K562 (cell line): Measurements from ENCODE around the gene GABRP.

Experiments used
- ESRRA ChIP-seq: fragments of 450-650 bp; IDR thresholded peaks from 2 replicates; pipeline ENCODE4 v1.6.1; 2014; ENCODE audit warnings: low read depth, mild to moderate bottlenecking, moderate library complexity, borderline replicate concordance
- FOXK2 ChIP-seq, 2 experiments: fragments of 450-650 bp; IDR thresholded peaks in 1 of 2; conservative IDR thresholded peaks in 1 of 2; 2 replicates each; pipeline ENCODE4 v1.6.1; 2016; ENCODE audit warnings: low read depth in 2 of 2, mild to moderate bottlenecking in 1 of 2
- POLR2AphosphoS5 ChIP-seq: IDR thresholded peaks from 2 replicates; pipeline ENCODE4 v1.6.1; 2011; ENCODE audit warnings: mild to moderate bottlenecking, low read depth, low read length, moderate library complexity; ENCODE audit not compliant: control insufficient read depth, insufficient read depth
- POLR3G ChIP-seq: IDR thresholded peaks from 2 replicates; pipeline ENCODE4 v1.6.1; 2011; ENCODE audit not compliant: insufficient read length, insufficient replicate concordance; ENCODE audit errors: extremely low read depth
- RBBP5 ChIP-seq: fragments of 200-600 bp; sonication (generic); IDR thresholded peaks from 2 replicates; pipeline ENCODE4 v1.6.1; 2012; ENCODE audit warnings: borderline replicate concordance, mild to moderate bottlenecking, low read length, control low read depth, inconsistent platforms; ENCODE audit not compliant: insufficient read depth, poor library complexity, severe bottlenecking
- SRF ChIP-seq, 2 experiments: fragments of 250-450, 450-650 bp in 1 of 2; sonication (Bioruptor Pico) in 1 of 2; sonication (generic) in 1 of 2; formaldehyde crosslinking; IDR thresholded peaks; 2 replicates each; pipeline versions ENCODE4 v1.5.0 to v1.5.1; 2020 to 2022; ENCODE audit warnings: mild to moderate bottlenecking in 1 of 2, missing genetic modification reagents in 1 of 2
- XRCC4 ChIP-seq: IDR thresholded peaks from one replicate; pipeline ENCODE4 v1.6.1; 2011; ENCODE audit not compliant: insufficient read depth, insufficient read length; ENCODE audit errors: extremely low read depth
- TF ChIP-seq, protein P1 (sequence below): sonication (generic); formaldehyde crosslinking; IDR thresholded peaks from 2 replicates; pipeline ENCODE4 v1.5.0; 2020; ENCODE audit warnings: missing genetic modification reagents
- TF ChIP-seq, protein P2 (sequence below): sonication (generic); formaldehyde crosslinking; IDR thresholded peaks from 2 replicates; pipeline ENCODE4 v1.8.1; 2022; ENCODE audit warnings: missing genetic modification reagents
- TF ChIP-seq, protein P3 (sequence below), 2 experiments: fragments of 450-650 bp in 1 of 2; sonication (generic) in 1 of 2; formaldehyde crosslinking; conservative IDR thresholded peaks; 2 replicates each; pipeline versions ENCODE4 v1.4.0 to v1.8.1; 2020 to 2022; ENCODE audit warnings: mild to moderate bottlenecking in 1 of 2, missing genetic modification reagents in 1 of 2
- TF ChIP-seq, protein P4 (sequence below): fragments of 450-650 bp; IDR thresholded peaks from 2 replicates; pipeline ENCODE4 v1.7.1; 2018; ENCODE audit warnings: mild to moderate bottlenecking, low read depth; ENCODE audit not compliant: partially characterized antibody
- TF ChIP-seq, protein P5 (sequence below), 3 experiments: IDR thresholded peaks in 2 of 3; conservative IDR thresholded peaks in 1 of 3; 2 replicates each; pipeline ENCODE4 v1.5.1; 2011 to 2012; ENCODE audit warnings: low read length in 3 of 3, mild to moderate bottlenecking in 3 of 3, control low read depth in 2 of 3, improper control_type of control experiment in 1 of 3, inconsistent platforms in 1 of 3, low read depth in 1 of 3, mixed read lengths in 1 of 3, moderate library complexity in 1 of 3; ENCODE audit not compliant: insufficient read depth in 2 of 3

DNA sequence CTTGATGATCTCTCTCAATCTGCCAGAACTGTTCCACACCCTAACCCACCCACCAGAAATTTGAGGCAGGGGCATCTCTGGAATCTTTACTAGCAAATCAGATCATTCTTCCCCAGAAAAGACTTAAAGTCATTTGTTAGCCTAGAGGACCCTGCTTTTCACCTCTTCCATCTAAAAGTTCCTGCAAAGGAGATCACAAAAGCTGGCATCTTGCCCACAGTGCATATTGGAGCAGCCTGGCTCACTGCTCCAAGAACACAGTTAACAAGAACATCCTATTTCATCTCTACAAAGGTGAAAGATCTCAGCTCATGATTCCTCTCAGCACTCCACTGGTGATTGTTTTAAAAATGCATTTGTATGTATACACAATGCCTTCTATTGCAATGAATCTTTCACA lies 36.3 kb downstream of the GABRP start:
- TF ChIP-seq, protein P1, sequence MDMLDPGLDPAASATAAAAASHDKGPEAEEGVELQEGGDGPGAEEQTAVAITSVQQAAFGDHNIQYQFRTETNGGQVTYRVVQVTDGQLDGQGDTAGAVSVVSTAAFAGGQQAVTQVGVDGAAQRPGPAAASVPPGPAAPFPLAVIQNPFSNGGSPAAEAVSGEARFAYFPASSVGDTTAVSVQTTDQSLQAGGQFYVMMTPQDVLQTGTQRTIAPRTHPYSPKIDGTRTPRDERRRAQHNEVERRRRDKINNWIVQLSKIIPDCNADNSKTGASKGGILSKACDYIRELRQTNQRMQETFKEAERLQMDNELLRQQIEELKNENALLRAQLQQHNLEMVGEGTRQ (CRISPR knock-in tag), result no peak
- TF ChIP-seq, protein P2, sequence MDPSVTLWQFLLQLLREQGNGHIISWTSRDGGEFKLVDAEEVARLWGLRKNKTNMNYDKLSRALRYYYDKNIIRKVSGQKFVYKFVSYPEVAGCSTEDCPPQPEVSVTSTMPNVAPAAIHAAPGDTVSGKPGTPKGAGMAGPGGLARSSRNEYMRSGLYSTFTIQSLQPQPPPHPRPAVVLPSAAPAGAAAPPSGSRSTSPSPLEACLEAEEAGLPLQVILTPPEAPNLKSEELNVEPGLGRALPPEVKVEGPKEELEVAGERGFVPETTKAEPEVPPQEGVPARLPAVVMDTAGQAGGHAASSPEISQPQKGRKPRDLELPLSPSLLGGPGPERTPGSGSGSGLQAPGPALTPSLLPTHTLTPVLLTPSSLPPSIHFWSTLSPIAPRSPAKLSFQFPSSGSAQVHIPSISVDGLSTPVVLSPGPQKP (CRISPR knock-in tag), result no peak
- TF ChIP-seq, protein P3, sequence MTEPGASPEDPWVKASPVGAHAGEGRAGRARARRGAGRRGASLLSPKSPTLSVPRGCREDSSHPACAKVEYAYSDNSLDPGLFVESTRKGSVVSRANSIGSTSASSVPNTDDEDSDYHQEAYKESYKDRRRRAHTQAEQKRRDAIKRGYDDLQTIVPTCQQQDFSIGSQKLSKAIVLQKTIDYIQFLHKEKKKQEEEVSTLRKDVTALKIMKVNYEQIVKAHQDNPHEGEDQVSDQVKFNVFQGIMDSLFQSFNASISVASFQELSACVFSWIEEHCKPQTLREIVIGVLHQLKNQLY (CRISPR knock-in tag; conservative IDR thresholded peaks at IDR 0.05), result no peak
- TF ChIP-seq, protein P4, sequence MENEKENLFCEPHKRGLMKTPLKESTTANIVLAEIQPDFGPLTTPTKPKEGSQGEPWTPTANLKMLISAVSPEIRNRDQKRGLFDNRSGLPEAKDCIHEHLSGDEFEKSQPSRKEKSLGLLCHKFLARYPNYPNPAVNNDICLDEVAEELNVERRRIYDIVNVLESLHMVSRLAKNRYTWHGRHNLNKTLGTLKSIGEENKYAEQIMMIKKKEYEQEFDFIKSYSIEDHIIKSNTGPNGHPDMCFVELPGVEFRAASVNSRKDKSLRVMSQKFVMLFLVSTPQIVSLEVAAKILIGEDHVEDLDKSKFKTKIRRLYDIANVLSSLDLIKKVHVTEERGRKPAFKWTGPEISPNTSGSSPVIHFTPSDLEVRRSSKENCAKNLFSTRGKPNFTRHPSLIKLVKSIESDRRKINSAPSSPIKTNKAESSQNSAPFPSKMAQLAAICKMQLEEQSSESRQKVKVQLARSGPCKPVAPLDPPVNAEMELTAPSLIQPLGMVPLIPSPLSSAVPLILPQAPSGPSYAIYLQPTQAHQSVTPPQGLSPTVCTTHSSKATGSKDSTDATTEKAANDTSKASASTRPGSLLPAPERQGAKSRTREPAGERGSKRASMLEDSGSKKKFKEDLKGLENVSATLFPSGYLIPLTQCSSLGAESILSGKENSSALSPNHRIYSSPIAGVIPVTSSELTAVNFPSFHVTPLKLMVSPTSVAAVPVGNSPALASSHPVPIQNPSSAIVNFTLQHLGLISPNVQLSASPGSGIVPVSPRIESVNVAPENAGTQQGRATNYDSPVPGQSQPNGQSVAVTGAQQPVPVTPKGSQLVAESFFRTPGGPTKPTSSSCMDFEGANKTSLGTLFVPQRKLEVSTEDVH, result no peak
- TF ChIP-seq POLR3G (no peak), SRF (CRISPR knock-in tag; IDR thresholded peaks at IDR 0.05) (no peak), FOXK2 (conservative IDR thresholded peaks at IDR 0.05 in 1 of 2, IDR thresholded peaks at IDR 0.05 in 1 of 2; ENCODE audit: low read depth in 2 of 2) (no peak), RBBP5 (no peak), POLR2AphosphoS5 (no peak), ESRRA (no peak), XRCC4 (no peak)
- TF ChIP-seq, protein P5, sequence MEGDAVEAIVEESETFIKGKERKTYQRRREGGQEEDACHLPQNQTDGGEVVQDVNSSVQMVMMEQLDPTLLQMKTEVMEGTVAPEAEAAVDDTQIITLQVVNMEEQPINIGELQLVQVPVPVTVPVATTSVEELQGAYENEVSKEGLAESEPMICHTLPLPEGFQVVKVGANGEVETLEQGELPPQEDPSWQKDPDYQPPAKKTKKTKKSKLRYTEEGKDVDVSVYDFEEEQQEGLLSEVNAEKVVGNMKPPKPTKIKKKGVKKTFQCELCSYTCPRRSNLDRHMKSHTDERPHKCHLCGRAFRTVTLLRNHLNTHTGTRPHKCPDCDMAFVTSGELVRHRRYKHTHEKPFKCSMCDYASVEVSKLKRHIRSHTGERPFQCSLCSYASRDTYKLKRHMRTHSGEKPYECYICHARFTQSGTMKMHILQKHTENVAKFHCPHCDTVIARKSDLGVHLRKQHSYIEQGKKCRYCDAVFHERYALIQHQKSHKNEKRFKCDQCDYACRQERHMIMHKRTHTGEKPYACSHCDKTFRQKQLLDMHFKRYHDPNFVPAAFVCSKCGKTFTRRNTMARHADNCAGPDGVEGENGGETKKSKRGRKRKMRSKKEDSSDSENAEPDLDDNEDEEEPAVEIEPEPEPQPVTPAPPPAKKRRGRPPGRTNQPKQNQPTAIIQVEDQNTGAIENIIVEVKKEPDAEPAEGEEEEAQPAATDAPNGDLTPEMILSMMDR (IDR thresholded peaks at IDR 0.05 in 2 of 3, conservative IDR thresholded peaks at IDR 0.05 in 1 of 3; ENCODE audit: insufficient read depth in 2 of 3, low read depth in 1 of 3, low read length in 3 of 3), result no peak
